RWPE2 (cell line): ENCODE data around the gene CUL1.

ENCODE experiments used
- ATAC-seq: fragments of 200-7000 bp; cut with Tn5 transposase; 3 replicates; pipeline ENCODE4 v1.9.1; 2021; ENCODE audit warnings: low read depth
- DNase-seq: peaks from one replicate; pipeline ENCODE4 v3.0.0-alpha.2; 2020; ENCODE audit warnings: low spot score
- H3K27ac ChIP-seq: fragments of 450-650 bp; 2 replicates; pipeline ENCODE4 v1.5.1; 2017; ENCODE audit warnings: mild to moderate bottlenecking; ENCODE audit not compliant: poor library complexity, severe bottlenecking
- H3K27me3 ChIP-seq: fragments of 250-450 bp; sonication (Bioruptor Pico); 2 replicates; pipeline ENCODE4 v1.5.1; 2021; ENCODE audit warnings: mild to moderate bottlenecking, moderate library complexity; ENCODE audit not compliant: insufficient read depth, poor library complexity, severe bottlenecking
- H3K36me3 ChIP-seq: fragments of 250-450 bp; sonication (Bioruptor Pico); 2 replicates; pipeline ENCODE4 v1.5.1; 2020; ENCODE audit warnings: low read depth, mild to moderate bottlenecking, moderate library complexity
- H3K4me1 ChIP-seq: fragments of 250-450 bp; sonication (Bioruptor Pico); 2 replicates; pipeline ENCODE4 v1.5.1; 2021; ENCODE audit warnings: mild to moderate bottlenecking, moderate library complexity; ENCODE audit not compliant: insufficient read depth, poor library complexity, severe bottlenecking
- H3K4me3 ChIP-seq: fragments of 250-450 bp; sonication (Bioruptor Pico); 2 replicates; pipeline ENCODE4 v1.5.1; 2021; ENCODE audit warnings: mild to moderate bottlenecking, moderate library complexity; ENCODE audit not compliant: severe bottlenecking
- H3K9me3 ChIP-seq: fragments of 250-450 bp; sonication (Bioruptor Pico); 2 replicates; pipeline ENCODE4 v1.5.1; 2021; ENCODE audit warnings: mild to moderate bottlenecking, moderate library complexity; ENCODE audit not compliant: severe bottlenecking
- CTCF ChIP-seq: fragments of 450-650 bp; IDR thresholded peaks from one replicate; pipeline ENCODE4 v1.5.1; 2017; ENCODE audit warnings: mild to moderate bottlenecking, moderate library complexity; ENCODE audit not compliant: poor library complexity, severe bottlenecking

The CUL1 gene

GRCh38 chr7:148746135-148746534 lies 47.4 kb downstream of the CUL1 start:
- ATAC-seq (no peak), DNase-seq (no peak)
- Histone ChIP-seq H3K27ac (no peak overlapping the region), H3K4me1 (no peaks in the 10 kb centered on the region), H3K9me3 (peaks cover 8% of the 10 kb centered on the region), H3K27me3 (no peaks in the 10 kb centered on the region), H3K4me3 (no peak overlapping the region), H3K36me3 (peaks cover 33% of the 10 kb centered on the region)
- no peak for TF ChIP-seq CTCF

- TF ChIP-seq CTCF: peak; percentile 31
- no peak overlapping the region for H3K4me3 ChIP-seq
- peaks cover 4% of the 10 kb centered on the region for H3K9me3 ChIP-seq
- H3K36me3 ChIP-seq: peaks cover 26% of the 10 kb centered on the region
- no peak overlapping the region for H3K27ac ChIP-seq
- H3K4me1 ChIP-seq: no peaks in the 10 kb centered on the region
- H3K27me3 ChIP-seq: no peaks in the 10 kb centered on the region
- peak; percentile 81 for ATAC-seq
- no peak for DNase-seq
Measured at GRCh38 chr7:148747274-148747673, 48.6 kb downstream of the CUL1 start.

GRCh38 chr7:148750442-148751355 lies 52.0 kb downstream of the CUL1 start:
- DNase-seq (no peak), ATAC-seq (no peak)
- TF ChIP-seq CTCF: no peak
- Histone ChIP-seq H3K36me3 (peaks cover 34% of the 10 kb centered on the region), H3K9me3 (no peaks in the 10 kb centered on the region), H3K4me1 (no peaks in the 10 kb centered on the region), H3K27ac (no peak overlapping the region), H3K4me3 (no peak overlapping the region), H3K27me3 (no peaks in the 10 kb centered on the region)

GRCh38 chr7:148753224-148753623 lies 54.5 kb downstream of the CUL1 start:
- Histone ChIP-seq H3K36me3 (peaks cover 44% of the 10 kb centered on the region), H3K27me3 (no peaks in the 10 kb centered on the region), H3K27ac (no peak overlapping the region), H3K4me1 (no peaks in the 10 kb centered on the region), H3K9me3 (no peaks in the 10 kb centered on the region), H3K4me3 (no peak overlapping the region)
- DNase-seq (no peak), ATAC-seq (no peak)
- no peak for TF ChIP-seq CTCF

- H3K27ac ChIP-seq: no peak overlapping the region
- no peaks in the 10 kb centered on the region for H3K4me1 ChIP-seq
- H3K9me3 ChIP-seq: no peaks in the 10 kb centered on the region
- ATAC-seq (no peak), DNase-seq (no peak)
- no peaks in the 10 kb centered on the region for H3K27me3 ChIP-seq
- TF ChIP-seq CTCF: no peak
- H3K4me3 ChIP-seq: no peak overlapping the region
- peaks cover 57% of the 10 kb centered on the region for H3K36me3 ChIP-seq
Measured at GRCh38 chr7:148754912-148755311, 56.2 kb downstream of the CUL1 start.
